HT1080 (cell line): ENCODE results near the gene GIGYF1. TPM values are rescaled to one million over a fixed set of nuclear protein-coding genes. Genes with fewer than 3 reads are reported as not detected.
"Not testable (repeated sequence)": the region's sequence is repeated elsewhere in the genome, so short reads cannot be mapped to it uniquely, and the experiment has no call there.

Experiments used
- DNase-seq: peaks from one replicate; pipeline ENCODE4 v3.0.0-alpha.2; 2015; ENCODE audit warnings: low read depth
- total RNA-seq: library from RNA; depleted of rRNA; stranded (reverse); fragments of >200 nt; shearing (Covaris generic); gene quantifications from 2 replicates; pipeline ENCODE4 v1.2.3, GENCODE V29; 2014

GIGYF1 gene
- total RNA-seq, 1 experiment from 2014 or later, result 11.9 TPM

GRCh38 chr7:100708395-100708794, 14.3 kb upstream of the GIGYF1 start:
- no peak for DNase-seq

GRCh38 chr7:100706672-100707311, 12.7 kb upstream of the GIGYF1 start:
- no peak for DNase-seq

GRCh38 chr7:100705753-100706671, 12.0 kb upstream of the GIGYF1 start, which contains the start of gene POP7:
Gene POP7, plus strand, starts transcription at chr7:100706121. Its CDS starts 710 bp downstream, at chr7:100706831.
- peak; percentile 95 for DNase-seq

- DNase-seq, result peak; percentile 72
Observed at GRCh38 chr7:100705320-100705752, 11.3 kb upstream of the GIGYF1 start.

- DNase-seq, result not testable (repeated sequence)
Observed at GRCh38 chr7:100701089-100701488, 7.0 kb upstream of the GIGYF1 start.

- no peak for DNase-seq
Observed at GRCh38 chr7:100699018-100699417, 5.0 kb upstream of the GIGYF1 start.

GRCh38 chr7:100696123-100696521, 2.1 kb upstream of the GIGYF1 start:
- DNase-seq, result no peak

- no peak for DNase-seq
Observed at GRCh38 chr7:100693312-100694097, 545 bp downstream of the GIGYF1 start.

GRCh38 chr7:100692578-100692961, 1.5 kb downstream of the GIGYF1 start:
- DNase-seq, result no peak

- peak; percentile 63 for DNase-seq
Observed at GRCh38 chr7:100691676-100692577, 2.1 kb downstream of the GIGYF1 start.

- DNase-seq, result no peak
Observed at GRCh38 chr7:100689230-100690135, 4.6 kb downstream of the GIGYF1 start.

- DNase-seq, result no peak
Observed at GRCh38 chr7:100688326-100688860, 5.7 kb downstream of the GIGYF1 start.

- no peak for DNase-seq
Observed at GRCh38 chr7:100687751-100688300, 6.2 kb downstream of the GIGYF1 start.

GRCh38 chr7:100687261-100687660, 6.8 kb downstream of the GIGYF1 start:
- DNase-seq, result no peak

GRCh38 chr7:100686822-100687211, 7.2 kb downstream of the GIGYF1 start:
- no peak for DNase-seq

GRCh38 chr7:100686201-100686821, 7.7 kb downstream of the GIGYF1 start:
- DNase-seq, result no peak

GRCh38 chr7:100685631-100686145, 8.4 kb downstream of the GIGYF1 start:
- no peak for DNase-seq

GRCh38 chr7:100685049-100685605, 8.9 kb downstream of the GIGYF1 start:
- no peak for DNase-seq
